ENCODE measurements around the gene MED8. TPM values are rescaled to one million over a fixed set of nuclear protein-coding genes. Genes with fewer than 3 reads are reported as not detected.
"Not testable (repeated sequence)": the region's sequence is repeated elsewhere in the genome, so short reads cannot be mapped to it uniquely, and the experiment has no call there.

Gene MED8
- total RNA-seq, 1 donor from 2014 or later = 83.2 TPM

- peaks cover 40% of the 10 kb centered on the region for H3K36me3 ChIP-seq (ENCODE audit: control insufficient read depth, insufficient read depth, low read length)
- DNase-seq (ENCODE audit: low read depth) (no peak), FAIRE-seq (peak; percentile 28)
- no peak for TF ChIP-seq CTCF (IDR thresholded peaks at IDR 0.05; ENCODE audit: insufficient read depth, low read length, severe bottlenecking)
- no peaks in the 10 kb centered on the region for H3K27me3 ChIP-seq (ENCODE audit: control insufficient read depth, insufficient read depth, low read length)
- no peak overlapping the region for H3K4me3 ChIP-seq (ENCODE audit: low read depth, low read length)
Observed at GRCh38 chr1:43419627-43420425, 30.2 kb upstream of the MED8 start.

- H3K4me3 ChIP-seq (ENCODE audit: low read depth, low read length) = no peak overlapping the region
- no peaks in the 10 kb centered on the region for H3K27me3 ChIP-seq (ENCODE audit: control insufficient read depth, insufficient read depth, low read length)
- TF ChIP-seq CTCF (IDR thresholded peaks at IDR 0.05; ENCODE audit: insufficient read depth, low read length, severe bottlenecking) = no peak
- H3K36me3 ChIP-seq (ENCODE audit: control insufficient read depth, insufficient read depth, low read length) = peaks cover 39% of the 10 kb centered on the region
- no peak for FAIRE-seq
- no peak for DNase-seq (ENCODE audit: low read depth)
Observed at GRCh38 chr1:43418858-43419257, 29.3 kb upstream of the MED8 start.

GRCh38 chr1:43415901-43416300 is 26.3 kb upstream of the MED8 start:
- no peak overlapping the region for H3K4me3 ChIP-seq (ENCODE audit: low read depth, low read length)
- FAIRE-seq (no peak), DNase-seq (ENCODE audit: low read depth) (no peak)
- H3K36me3 ChIP-seq (ENCODE audit: control insufficient read depth, insufficient read depth, low read length) = peaks cover 27% of the 10 kb centered on the region
- H3K27me3 ChIP-seq (ENCODE audit: control insufficient read depth, insufficient read depth, low read length) = no peaks in the 10 kb centered on the region
- TF ChIP-seq CTCF (IDR thresholded peaks at IDR 0.05; ENCODE audit: insufficient read depth, low read length, severe bottlenecking) = no peak

DNA sequence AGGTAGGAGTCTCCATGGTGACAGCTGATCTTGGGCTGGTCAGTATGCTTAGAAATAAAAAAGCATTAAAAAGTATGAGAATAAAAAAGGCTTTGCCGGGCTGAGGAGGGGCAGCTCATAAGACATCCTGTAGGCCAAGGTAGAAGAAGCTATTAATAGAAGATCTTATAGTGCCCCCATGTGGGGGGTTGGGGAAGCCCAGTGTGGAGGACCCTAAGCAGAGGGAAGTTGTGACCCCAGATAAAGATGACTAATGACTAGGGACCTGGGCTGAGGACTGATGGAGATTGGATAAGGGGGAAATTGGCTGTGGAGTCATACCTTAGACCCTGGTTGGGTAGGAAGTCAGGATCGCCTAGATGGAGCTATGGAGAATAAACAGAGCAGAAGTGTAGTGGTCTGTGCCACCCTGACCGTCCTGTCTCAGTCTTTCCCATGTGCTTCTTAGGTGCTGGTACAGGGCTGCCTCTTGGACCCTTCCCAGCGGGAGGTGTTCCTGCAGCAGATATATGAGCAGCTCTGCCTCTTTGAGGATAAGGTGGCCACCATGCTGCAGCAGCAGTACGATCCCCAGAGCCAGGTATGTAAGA is 25.1 kb upstream of the MED8 start:
- TF ChIP-seq CTCF (IDR thresholded peaks at IDR 0.05; ENCODE audit: insufficient read depth, low read length, severe bottlenecking) = peak; percentile 45
- DNase-seq (ENCODE audit: low read depth) (peak; percentile 49), FAIRE-seq (no peak)
- peaks cover 17% of the 10 kb centered on the region for H3K36me3 ChIP-seq (ENCODE audit: control insufficient read depth, insufficient read depth, low read length)
- no peaks in the 10 kb centered on the region for H3K27me3 ChIP-seq (ENCODE audit: control insufficient read depth, insufficient read depth, low read length)
- no peak overlapping the region for H3K4me3 ChIP-seq (ENCODE audit: low read depth, low read length)

GRCh38 chr1:43413426-43413825 is 23.8 kb upstream of the MED8 start:
- FAIRE-seq; H3K27me3 ChIP-seq (ENCODE audit: control insufficient read depth, insufficient read depth, low read length); DNase-seq (ENCODE audit: low read depth); H3K4me3 ChIP-seq (ENCODE audit: low read depth, low read length): not testable (repeated sequence)
- peaks cover 11% of the 10 kb centered on the region for H3K36me3 ChIP-seq (ENCODE audit: control insufficient read depth, insufficient read depth, low read length)

GRCh38 chr1:43410571-43410970 is 21.0 kb upstream of the MED8 start:
- H3K27me3 ChIP-seq (ENCODE audit: control insufficient read depth, insufficient read depth, low read length) = no peaks in the 10 kb centered on the region
- H3K36me3 ChIP-seq (ENCODE audit: control insufficient read depth, insufficient read depth, low read length) = peaks cover 8% of the 10 kb centered on the region
- H3K4me3 ChIP-seq (ENCODE audit: low read depth, low read length) = no peak overlapping the region
- FAIRE-seq (no peak), DNase-seq (ENCODE audit: low read depth) (no peak)
- no peak for TF ChIP-seq CTCF (IDR thresholded peaks at IDR 0.05; ENCODE audit: insufficient read depth, low read length, severe bottlenecking)
